ENCODE results near the gene LPAR3.

LPAR3 gene

GRCh38 chr1:84855691-84856630 lies 37.0 kb downstream of the LPAR3 start:
- DNase-seq: no peak

DNA sequence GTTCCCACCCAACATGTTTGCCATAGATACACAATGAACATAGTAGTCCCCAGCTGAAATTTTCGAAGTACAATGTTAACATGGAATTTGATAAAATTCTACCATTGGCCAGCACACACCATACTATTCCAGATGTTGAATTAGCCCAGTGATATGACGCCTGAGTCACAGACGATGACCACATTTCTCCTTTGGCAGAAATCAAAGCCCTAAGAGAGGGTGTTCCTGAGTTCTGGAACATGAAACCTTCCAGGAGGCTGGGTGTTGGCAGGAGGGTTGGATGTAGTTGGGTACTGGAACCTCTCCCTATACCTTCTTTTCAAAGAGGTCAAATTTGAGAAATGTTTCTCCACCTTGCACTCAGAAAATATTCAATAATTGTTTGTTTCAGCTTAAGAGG lies 37.8 kb downstream of the LPAR3 start:
- no peak for DNase-seq

DNA sequence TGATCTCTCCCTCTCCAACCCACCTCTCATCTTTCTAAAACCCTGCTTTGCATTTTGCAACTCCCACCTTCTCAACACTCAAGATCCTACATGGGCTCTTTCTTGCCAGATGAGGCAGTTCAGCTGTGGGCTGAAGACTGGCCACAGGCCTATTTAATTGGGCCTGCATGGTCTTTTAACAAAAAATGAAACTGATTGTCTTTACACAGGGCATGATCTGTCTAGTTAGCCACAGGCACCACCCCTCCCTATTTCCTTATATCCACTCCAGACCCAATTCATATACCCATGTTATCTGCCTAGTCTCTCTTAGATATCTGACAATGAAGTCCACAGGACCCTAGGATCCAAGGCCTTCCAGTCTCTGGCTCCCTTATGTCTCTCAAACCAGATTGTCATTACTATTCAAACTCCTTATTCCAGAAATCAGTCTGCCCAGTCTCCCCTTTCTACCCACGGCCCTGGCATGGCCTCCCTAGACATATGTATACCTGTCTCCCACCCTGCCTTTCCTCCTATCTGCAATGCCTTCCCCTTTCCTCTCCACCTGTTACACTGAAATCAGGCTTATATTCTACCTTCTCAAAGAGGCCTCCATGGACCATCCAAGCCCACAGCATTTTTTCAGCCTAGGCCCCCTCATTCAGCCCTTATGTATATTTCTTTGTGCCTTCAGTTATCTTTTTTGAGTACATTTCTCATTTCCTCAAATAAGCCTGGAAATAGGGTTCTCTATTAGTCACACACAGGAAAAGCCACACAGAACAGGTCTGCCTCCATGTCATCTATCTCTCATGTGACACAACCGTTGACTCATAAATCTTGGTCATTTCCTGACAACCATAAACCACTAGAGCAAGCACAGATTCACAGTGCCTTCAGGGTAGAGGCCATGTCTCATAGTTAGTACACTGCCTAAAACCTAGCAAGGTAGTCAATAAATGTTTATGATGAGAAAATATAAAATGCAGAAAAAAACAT lies 39.0 kb downstream of the LPAR3 start:
- DNase-seq: peak; percentile 52

- DNase-seq: no peak
Measured at GRCh38 chr1:84851839-84852238, 41.2 kb downstream of the LPAR3 start.

DNA sequence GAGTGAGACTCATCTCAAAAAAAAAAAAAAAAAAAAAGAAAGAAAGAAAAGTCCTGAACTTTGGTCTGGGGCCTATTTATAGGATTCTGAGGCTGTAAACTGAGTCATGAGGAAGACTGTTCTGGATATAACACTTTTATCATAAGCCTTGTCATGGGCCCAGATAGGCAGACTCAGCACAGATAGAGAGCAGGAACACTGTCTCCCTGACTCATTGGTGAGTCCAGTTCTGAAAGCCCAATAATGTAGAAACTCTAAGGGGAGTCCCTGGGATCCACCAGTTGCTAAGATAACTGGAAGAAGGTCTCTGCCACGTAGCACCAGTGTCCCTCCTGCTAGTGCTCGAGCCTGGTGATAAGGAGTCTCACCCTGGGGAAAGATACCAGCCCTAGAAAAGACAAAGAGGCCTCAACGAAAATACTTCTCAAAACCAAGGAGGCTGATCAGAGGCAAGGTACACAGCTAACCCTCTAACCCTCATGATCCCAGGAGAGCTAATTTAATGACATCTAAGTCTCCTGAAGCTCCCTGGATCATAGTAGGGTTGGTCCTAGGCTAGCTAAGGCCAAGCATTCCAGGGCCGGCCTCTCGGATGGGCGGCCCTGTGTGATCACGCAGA lies 43.5 kb downstream of the LPAR3 start:
- no peak for DNase-seq

DNA sequence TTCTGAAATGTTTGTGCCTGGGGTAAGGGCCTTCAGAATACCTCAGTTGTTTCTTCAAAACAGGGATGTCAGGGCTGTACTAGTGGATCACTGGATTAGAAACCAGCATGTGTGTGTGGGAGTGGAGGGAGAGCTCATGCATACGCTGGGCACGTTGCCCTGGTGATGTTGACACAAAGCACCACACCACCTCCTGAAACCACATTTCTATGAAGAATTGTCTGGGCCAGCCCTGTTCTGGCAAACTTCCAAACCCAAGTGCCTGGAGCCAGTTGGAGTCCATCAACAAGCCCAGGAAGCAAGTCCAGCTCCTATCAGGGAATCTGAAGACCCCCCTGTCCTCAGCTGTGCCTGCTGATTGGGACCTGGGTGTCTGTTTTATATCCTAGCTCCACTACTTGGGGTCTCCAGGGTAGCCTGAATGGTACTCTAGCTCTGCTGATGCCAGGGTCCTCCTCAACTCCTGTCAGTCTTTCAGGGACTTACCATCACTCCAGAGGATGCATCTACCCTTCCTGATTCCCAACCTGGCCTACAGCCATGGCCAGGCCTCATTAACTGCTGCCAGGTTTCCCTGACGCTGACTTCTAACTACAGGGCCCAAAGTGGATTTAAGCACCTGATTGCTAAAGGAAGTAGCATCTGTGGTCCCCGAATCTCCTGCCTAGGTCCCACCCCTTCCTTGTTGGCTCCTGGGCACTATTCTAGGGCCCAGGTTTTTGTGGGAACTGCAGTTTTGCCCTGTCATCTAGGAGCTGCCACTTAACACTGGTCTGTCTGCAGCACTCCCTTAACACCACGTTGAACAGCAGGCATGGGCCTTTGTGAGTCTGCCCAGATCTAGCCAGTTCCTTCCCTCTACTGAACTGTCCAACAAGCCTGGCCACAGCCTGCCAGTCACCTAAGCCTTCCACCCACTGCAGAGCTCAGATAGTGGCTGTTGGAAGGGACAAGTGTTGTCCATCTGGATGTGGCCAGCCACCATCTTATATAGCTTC lies 45.5 kb downstream of the LPAR3 start:
- DNase-seq: peak; percentile 29

DNA sequence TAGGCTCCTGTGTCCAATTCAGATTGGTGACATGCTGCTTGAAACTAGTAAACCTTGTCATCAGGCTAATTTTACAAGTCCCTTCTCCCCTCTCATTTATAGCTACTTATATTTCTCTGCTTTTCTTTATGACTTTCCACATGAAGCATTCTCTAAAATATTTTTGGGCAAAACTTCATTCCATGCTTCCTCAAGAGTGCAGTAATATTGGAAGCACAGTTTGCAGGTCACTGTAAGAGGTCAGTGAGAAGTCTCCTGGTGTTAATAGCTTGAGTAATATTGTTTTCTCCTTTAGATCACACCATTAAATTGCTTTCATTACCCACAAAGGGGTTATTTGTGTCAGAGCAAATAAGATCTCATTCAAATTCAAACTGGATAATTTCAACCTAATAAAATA lies 46.6 kb downstream of the LPAR3 start:
- DNase-seq: no peak

DNA sequence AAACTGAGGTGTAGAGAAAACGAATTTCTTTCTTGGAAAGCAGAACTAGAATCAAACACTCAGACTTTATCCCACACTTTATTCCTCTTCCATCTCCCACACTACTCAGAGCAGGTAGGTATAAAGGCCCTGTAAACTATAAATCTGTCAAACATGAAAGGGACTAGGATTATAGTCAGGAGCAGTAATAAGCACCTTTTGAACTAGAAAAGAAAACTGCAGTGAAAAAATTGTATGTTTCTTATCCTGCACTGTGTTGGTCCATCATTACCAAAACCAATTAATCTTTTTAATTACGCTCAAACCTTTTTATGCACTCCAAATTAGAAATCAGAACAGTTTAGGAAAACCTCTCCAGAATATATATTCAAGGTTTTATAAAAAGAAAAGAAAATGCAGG lies 47.6 kb downstream of the LPAR3 start:
- DNase-seq: no peak

GRCh38 chr1:84844094-84844493 lies 48.9 kb downstream of the LPAR3 start:
- no peak for DNase-seq

GRCh38 chr1:84842748-84843231 lies 50.2 kb downstream of the LPAR3 start:
- no peak for DNase-seq

DNA sequence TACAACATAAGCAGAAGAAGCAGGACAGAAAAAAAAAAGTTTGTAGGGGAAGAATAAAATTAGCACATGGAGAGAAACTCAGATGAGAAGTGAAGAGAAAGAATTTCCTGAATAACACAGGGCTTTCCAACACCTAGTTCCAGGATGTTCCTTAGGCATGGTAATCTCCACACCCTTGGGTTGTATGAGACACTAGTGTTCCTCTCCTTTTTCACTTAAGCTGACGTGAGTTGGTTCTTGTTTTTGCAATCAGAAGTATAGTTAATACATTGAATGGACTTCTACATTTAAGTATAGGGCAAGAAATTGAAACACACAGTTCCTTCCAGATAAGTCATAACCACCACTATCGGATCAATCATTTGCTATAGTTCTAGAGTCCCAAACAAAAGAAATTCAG lies 51.0 kb downstream of the LPAR3 start:
- no peak for DNase-seq

- DNase-seq: no peak
Measured at GRCh38 chr1:84840346-84840745, 52.7 kb downstream of the LPAR3 start.

- no peak for DNase-seq
Measured at GRCh38 chr1:84839544-84839943, 53.5 kb downstream of the LPAR3 start.

DNA sequence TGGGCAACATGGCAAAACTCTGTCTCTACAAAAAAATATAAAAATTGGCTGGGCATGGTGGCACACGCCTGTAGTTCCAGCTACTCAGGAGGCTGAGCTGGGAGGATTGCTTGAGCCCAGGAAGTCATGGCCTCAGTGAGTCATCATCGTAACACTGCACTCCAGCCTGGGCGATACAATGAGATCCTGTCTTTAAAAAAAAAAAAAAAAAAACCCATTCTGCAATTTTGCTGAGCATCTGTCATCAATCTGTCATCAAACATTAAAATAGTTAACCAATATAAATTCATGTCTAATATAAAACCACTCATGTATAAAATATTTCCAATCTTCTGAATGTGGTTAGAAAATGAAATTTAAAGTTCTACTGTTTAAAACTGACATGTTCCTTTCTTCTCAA lies 56.9 kb downstream of the LPAR3 start:
- DNase-seq: no peak

GRCh38 chr1:84835169-84835568 lies 57.8 kb downstream of the LPAR3 start:
- DNase-seq: no peak

- DNase-seq: no peak
Measured at GRCh38 chr1:84834419-84835064, 58.5 kb downstream of the LPAR3 start.

DNA sequence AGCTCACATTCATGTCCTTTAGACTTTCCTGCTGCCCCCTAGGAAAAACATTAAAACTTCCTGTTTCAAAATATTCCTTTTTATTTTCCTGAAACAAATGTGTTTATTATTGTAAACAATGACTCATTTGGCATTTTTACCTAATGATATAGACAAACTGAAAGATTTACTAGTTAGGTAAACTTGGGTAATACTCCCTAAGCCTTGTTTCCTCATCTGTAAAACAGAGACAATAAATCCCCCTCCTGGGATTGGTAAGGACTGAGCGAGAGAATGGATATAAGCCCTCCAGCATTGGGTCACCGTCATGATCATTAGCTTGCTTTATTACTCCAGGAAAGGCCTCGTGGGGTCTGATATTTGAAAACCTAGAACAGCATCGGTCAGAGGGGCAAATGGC lies 59.8 kb downstream of the LPAR3 start:
- no peak for DNase-seq

DNA sequence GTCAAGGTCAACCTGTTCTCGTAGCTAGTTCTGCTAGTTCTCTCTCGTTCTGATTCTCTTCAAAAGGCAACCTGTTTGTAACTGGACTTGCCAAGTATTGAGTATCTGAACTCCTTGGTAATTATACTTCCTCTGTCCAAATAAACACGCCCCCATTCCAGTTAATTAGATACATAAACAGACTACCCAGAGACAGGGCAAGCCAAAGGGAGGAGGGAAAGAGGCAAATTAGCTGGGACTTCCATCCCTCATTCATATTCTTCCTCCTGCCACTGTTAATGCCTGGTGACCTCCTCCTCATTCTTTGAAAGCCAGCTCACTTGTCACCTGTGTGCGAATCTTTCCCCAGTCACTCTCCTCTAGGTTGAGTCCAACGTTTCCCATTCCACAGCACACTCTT lies 62.9 kb downstream of the LPAR3 start:
- DNase-seq: no peak

GRCh38 chr1:84827976-84828375 lies 65.0 kb downstream of the LPAR3 start:
- DNase-seq: no peak

DNA sequence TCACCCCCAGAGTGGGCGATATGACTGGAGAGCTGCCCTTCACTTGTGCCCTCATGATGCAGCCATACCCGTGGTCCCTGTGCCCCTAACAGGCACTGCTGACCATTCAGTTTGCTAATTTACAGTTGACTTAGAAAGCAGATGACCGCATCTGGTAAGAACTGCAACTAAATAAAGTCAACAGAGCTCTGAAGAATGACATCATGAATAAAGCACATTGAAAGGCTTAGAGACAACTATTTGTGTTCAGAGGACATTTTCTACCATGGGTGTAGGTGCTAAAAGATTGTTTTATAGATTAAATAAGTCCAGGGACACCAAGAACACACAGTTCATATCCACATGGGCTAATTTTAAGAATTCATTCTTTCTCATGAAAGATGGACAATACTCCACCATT lies 65.5 kb downstream of the LPAR3 start:
- DNase-seq: no peak

DNA sequence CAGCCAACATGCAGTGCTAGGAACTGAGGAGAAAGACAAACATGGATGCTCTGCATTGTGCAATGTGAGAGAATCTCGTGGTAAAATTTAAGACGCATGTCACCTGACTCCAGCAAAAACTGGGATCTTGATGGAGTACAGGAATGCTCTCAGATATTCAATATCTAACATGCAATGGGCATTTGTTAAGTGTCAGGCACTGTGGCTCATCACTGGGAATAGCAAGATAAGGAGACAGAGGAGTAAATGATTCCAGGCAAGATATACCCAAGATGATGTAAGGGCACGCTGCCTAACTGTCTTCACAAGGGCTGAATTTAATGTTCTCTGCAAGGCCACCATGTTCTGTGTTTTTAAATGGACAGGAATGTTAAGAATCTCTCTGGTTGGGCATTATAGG lies 67.8 kb downstream of the LPAR3 start:
- no peak for DNase-seq
